Mammary microvascular endothelial cell (primary cell): ENCODE measurements around the gene DDAH1. TPM values are rescaled to one million over a fixed set of nuclear protein-coding genes. Genes with fewer than 3 reads are reported as not detected.

ENCODE experiments used
- total RNA-seq: library from RNA; depleted of rRNA; stranded (reverse); fragments of >200 nt; gene quantifications from 2 replicates; pipeline ENCODE4 v1.2.3, GENCODE V29; 2015

Gene DDAH1
- 66.0 and 66.1 TPM in 2 replicates for total RNA-seq

GRCh38 chr1:85465099-85465785 is at the start of gene DDAH1:
DDAH1 (minus strand) TSS chr1:85465159; CDS start chr1:85465045, 114 bp downstream.

GRCh38 chr1:85276215-85276977 is 188.6 kb downstream of the DDAH1 start, which contains the start of gene BCL10:
BCL10 (minus strand) TSS chr1:85276632; CDS start chr1:85276352, 280 bp downstream.

Other genes with a start within 250 kb of the DDAH1 start
- gene C1orf52, start 205.5 kb downstream of the DDAH1 start, total RNA-seq: 13.2 and 14.2 TPM in 2 replicates
- gene BCL10, start 188.5 kb downstream of the DDAH1 start, total RNA-seq: 58.7 and 63.4 TPM in 2 replicates
- 233 and 288 TPM in 2 replicates for gene CCN1, start 115.6 kb upstream of the DDAH1 start, total RNA-seq
- 13.0 and 17.4 TPM in 2 replicates for gene ZNHIT6, start 243.3 kb upstream of the DDAH1 start, total RNA-seq